T-helper 2 cell treated with Interferon-gamma antibody and Interleukin-4, amounts not matched to agents 100 ng/mL and 5 ng/mL, for 36 hours (primary cell): ENCODE results near the gene MAP3K10. TPM values are rescaled to one million over a fixed set of nuclear protein-coding genes. Genes with fewer than 3 reads are reported as not detected.

ENCODE experiments used
- intact Hi-C: fragments of 100-400 bp; cut with micrococcal nuclease; formaldehyde crosslinking; loops from one replicate; pipeline ENCODE4 v1.15.1; 2023
- total RNA-seq: library from RNA; stranded (reverse); gene quantifications from 2 replicates; pipeline ENCODE4 v1.2.3, GENCODE V29; 2022

MAP3K10 gene
- total RNA-seq, 1 donor from 2014 or later, result 17.5 TPM

GRCh38 chr19:40247735-40248262 is 56.6 kb downstream of the MAP3K10 start:
- intact Hi-C loops, result no loop called here

- intact Hi-C loops, result no loop called here
Measured at GRCh38 chr19:40249201-40249600, 58.0 kb downstream of the MAP3K10 start.

- intact Hi-C loops, result no loop called here
Measured at GRCh38 chr19:40249781-40250180, 58.6 kb downstream of the MAP3K10 start.

- intact Hi-C loops, result no loop called here
Measured at GRCh38 chr19:40251244-40251643, 60.0 kb downstream of the MAP3K10 start.

- intact Hi-C loops, result no loop called here
Measured at GRCh38 chr19:40251991-40252390, 60.8 kb downstream of the MAP3K10 start.

GRCh38 chr19:40252395-40252794 is 61.2 kb downstream of the MAP3K10 start:
- intact Hi-C loops, result no loop called here

- intact Hi-C loops, result no loop called here
Measured at GRCh38 chr19:40253611-40254092, 62.4 kb downstream of the MAP3K10 start.

- intact Hi-C loops, result no loop called here
Measured at GRCh38 chr19:40254714-40255418, 63.6 kb downstream of the MAP3K10 start.

- intact Hi-C loops, result no loop called here
Measured at GRCh38 chr19:40255619-40256166, 64.5 kb downstream of the MAP3K10 start.

GRCh38 chr19:40256512-40256911 is 65.3 kb downstream of the MAP3K10 start:
- intact Hi-C loops, result no loop called here

GRCh38 chr19:40257096-40257517 is 65.9 kb downstream of the MAP3K10 start:
- intact Hi-C loops, result no loop called here

GRCh38 chr19:40261631-40262030 is 70.4 kb downstream of the MAP3K10 start:
- intact Hi-C loops, result no loop called here

- intact Hi-C loops, result no loop called here
Measured at GRCh38 chr19:40262422-40262821, 71.2 kb downstream of the MAP3K10 start.

GRCh38 chr19:40263440-40264313 is 72.5 kb downstream of the MAP3K10 start:
- intact Hi-C loops, result no loop called here

- intact Hi-C loops, result no loop called here
Measured at GRCh38 chr19:40264314-40265054, 73.3 kb downstream of the MAP3K10 start.

Other genes starting within 250 kb of the MAP3K10 start
- 133 and 134 TPM in 2 replicates for gene PSMC4, start 220.3 kb upstream of the MAP3K10 start, total RNA-seq
- gene ZNF546, start 194.4 kb upstream of the MAP3K10 start, total RNA-seq, result 5.4 and 6.1 TPM in 2 replicates
- gene ZNF780B, start 135.2 kb upstream of the MAP3K10 start, total RNA-seq, result 29.4 and 30.0 TPM in 2 replicates
- gene ZNF780A, start 100.5 kb upstream of the MAP3K10 start, total RNA-seq, result 20.5 and 21.4 TPM in 2 replicates
- gene TTC9B, start 27.0 kb downstream of the MAP3K10 start, total RNA-seq, result not detected in 2 replicates
- 0.09 and 0.14 TPM in 2 replicates for gene CCNP, start 35.3 kb downstream of the MAP3K10 start, total RNA-seq
- gene AKT2, start 93.9 kb downstream of the MAP3K10 start, total RNA-seq, result 138 and 142 TPM in 2 replicates
- 25.6 and 26.3 TPM in 2 replicates for gene C19orf47, start 157.0 kb downstream of the MAP3K10 start, total RNA-seq
- gene PLD3, start 157.3 kb downstream of the MAP3K10 start, total RNA-seq, result 59.4 and 70.7 TPM in 2 replicates
- not detected in 2 replicates for gene HIPK4, start 198.8 kb downstream of the MAP3K10 start, total RNA-seq
- 0.77 and 0.80 TPM in 2 replicates for gene PRX, start 222.0 kb downstream of the MAP3K10 start, total RNA-seq
- gene SERTAD1, start 234.6 kb downstream of the MAP3K10 start, total RNA-seq, result 8.3 and 8.9 TPM in 2 replicates